Measurements from ENCODE around the gene BORCS5.
"Not testable (repeated sequence)": the region's sequence is repeated elsewhere in the genome, so short reads cannot be mapped to it uniquely, and the experiment has no call there.

GRCh38 chr12:12471982-12472961 lies 115.4 kb downstream of the BORCS5 start:
- TF ChIP-seq POLR2A (IDR thresholded peaks at IDR 0.05; ENCODE audit: low read length); RAD21 (conservative IDR thresholded peaks at IDR 0.05 in 1 of 2, IDR thresholded peaks at IDR 0.05 in 1 of 2); EP300 (IDR thresholded peaks at IDR 0.05); MAX (IDR thresholded peaks at IDR 0.05); CTCF (IDR thresholded peaks at IDR 0.05); USF2 (IDR thresholded peaks at IDR 0.05); SMC3 (IDR thresholded peaks at IDR 0.05); PBX3 (IDR thresholded peaks at IDR 0.05): not testable (repeated sequence)
